IMR-90 (cell line): ENCODE results near the gene DMXL2. TPM values are rescaled to one million over a fixed set of nuclear protein-coding genes. Genes with fewer than 3 reads are reported as not detected.
"Not testable (repeated sequence)": the region's sequence is repeated elsewhere in the genome, so short reads cannot be mapped to it uniquely, and the experiment has no call there.

ENCODE experiments used
- ATAC-seq: fragments of 200-7000 bp; cut with Tn5 transposase; 2 replicates; pipeline ENCODE4 v1.9.1; 2020; ENCODE audit warnings: low read depth, mild to moderate bottlenecking, moderate library complexity
- BruUV-seq: library from RNA; stranded (reverse); fragments of 400-500 nt; replicated peaks from 2 replicates; lab custom pipeline; 2021; lab: Mats Ljungman, UMichigan
- CTCF ChIA-PET: fragments of 300-600 bp; formaldehyde crosslinking; extraction: SDS; loops from one replicate; lab custom pipeline; 2021; ENCODE audit warnings: antibody characterized with exemption; lab: Yijun Ruan, JAX
- POLR2A ChIA-PET: fragments of 300-600 bp; sonication (Branson Sonifier 250); formaldehyde crosslinking; loops from one replicate; lab custom pipeline; 2022; ENCODE audit warnings: antibody characterized with exemption; ENCODE audit not compliant: unreplicated experiment; lab: Charles Lee
- DNase-seq: peaks from one replicate; pipeline ENCODE4 v3.0.0; 2013
- H2AFZ ChIP-seq: replicated peaks from 2 replicates; pipeline ENCODE3; 2013; ENCODE audit warnings: low read length, mild to moderate bottlenecking; ENCODE audit not compliant: poor library complexity
- H2AK5ac ChIP-seq: 2 replicates; pipeline ENCODE4 v1.6.1; 2013; ENCODE audit warnings: low read depth, low read length, inconsistent platforms
- H2AK9ac ChIP-seq: replicated peaks from 2 replicates; pipeline ENCODE3; 2013; ENCODE audit warnings: mild to moderate bottlenecking, low read depth, low read length, moderate library complexity; ENCODE audit not compliant: poor library complexity
- H2BK120ac ChIP-seq: 2 replicates; pipeline ENCODE4 v1.6.1; 2013; ENCODE audit warnings: low read depth, low read length, inconsistent platforms
- H2BK15ac ChIP-seq: 3 replicates; pipeline ENCODE4 v1.6.1; 2013; ENCODE audit warnings: low read depth, low read length, inconsistent platforms
- H2BK20ac ChIP-seq: 2 replicates; pipeline ENCODE4 v1.6.1; 2013; ENCODE audit warnings: low read depth, mild to moderate bottlenecking, inconsistent platforms, low read length, moderate library complexity
- H2BK5ac ChIP-seq: 2 replicates; pipeline ENCODE4 v1.6.1; 2013; ENCODE audit warnings: mild to moderate bottlenecking, low read depth, low read length, inconsistent platforms; ENCODE audit not compliant: poor library complexity, severe bottlenecking
- H3K14ac ChIP-seq: replicated peaks from 2 replicates; pipeline ENCODE4 v1.6.1; 2013; ENCODE audit warnings: low read depth, low read length, inconsistent platforms
- H3K18ac ChIP-seq: 2 replicates; pipeline ENCODE4 v1.6.1; 2013; ENCODE audit warnings: low read depth, low read length, control low read depth
- H3K23ac ChIP-seq: 2 replicates; pipeline ENCODE4 v1.6.1; 2013; ENCODE audit warnings: low read depth, low read length, inconsistent platforms
- H3K27ac ChIP-seq: 2 replicates; pipeline ENCODE4 v1.5.1; 2013; ENCODE audit warnings: mild to moderate bottlenecking, control low read depth, low read length; ENCODE audit not compliant: insufficient read depth
- H3K27me3 ChIP-seq: 2 replicates; pipeline ENCODE4 v1.6.1; 2013; ENCODE audit warnings: low read length; ENCODE audit not compliant: control insufficient read depth, insufficient read depth
- H3K36me3 ChIP-seq: 2 replicates; pipeline ENCODE4 v1.6.1; 2013; ENCODE audit warnings: low read length, mixed read lengths; ENCODE audit not compliant: control insufficient read depth, insufficient read depth
- H3K4ac ChIP-seq: 2 replicates; pipeline ENCODE4 v1.6.1; 2013; ENCODE audit warnings: low read depth, low read length, inconsistent platforms
- H3K4me1 ChIP-seq: 2 replicates; pipeline ENCODE4 v1.6.1; 2013; ENCODE audit warnings: low read length, mixed read lengths; ENCODE audit not compliant: control insufficient read depth, insufficient read depth
- H3K4me2 ChIP-seq: 2 replicates; pipeline ENCODE4 v1.6.1; 2013; ENCODE audit warnings: low read depth, mild to moderate bottlenecking, control low read depth, low read length, moderate library complexity
- H3K4me3 ChIP-seq: 2 replicates; pipeline ENCODE4 v1.5.1; 2013; ENCODE audit warnings: low read depth, mild to moderate bottlenecking, control low read depth, low read length, moderate library complexity; ENCODE audit not compliant: insufficient read depth
- H3K56ac ChIP-seq: 2 replicates; pipeline ENCODE4 v1.6.1; 2013; ENCODE audit warnings: low read length, inconsistent platforms; ENCODE audit not compliant: insufficient read depth; ENCODE audit errors: extremely low read depth
- H3K79me1 ChIP-seq, 2 experiments: 2 replicates each; pipeline ENCODE4 v1.6.1; 2013; ENCODE audit warnings: low read length in 2 of 2, inconsistent platforms in 1 of 2, low read depth in 1 of 2
- H3K9ac ChIP-seq: 2 replicates; pipeline ENCODE4 v1.6.1; 2013; ENCODE audit warnings: low read depth, low read length, control low read depth
- H3K9me1 ChIP-seq: 2 replicates; pipeline ENCODE4 v1.6.1; 2013; ENCODE audit warnings: low read length, inconsistent platforms; ENCODE audit not compliant: insufficient read depth
- H3K9me3 ChIP-seq: 2 replicates; pipeline ENCODE4 v1.6.1; 2013; ENCODE audit warnings: low read length; ENCODE audit not compliant: control insufficient read depth, insufficient read depth
- H4K20me1 ChIP-seq: 2 replicates; pipeline ENCODE4 v1.6.1; 2013; ENCODE audit warnings: low read length, inconsistent platforms; ENCODE audit not compliant: insufficient read depth
- H4K5ac ChIP-seq: 2 replicates; pipeline ENCODE4 v1.6.1; 2013; ENCODE audit warnings: mild to moderate bottlenecking, low read depth, low read length, control low read depth
- H4K8ac ChIP-seq, 2 experiments: 2 replicates each; pipeline ENCODE4 v1.6.1; 2013; ENCODE audit warnings: low read depth in 2 of 2, low read length in 2 of 2, control low read depth in 1 of 2, inconsistent platforms in 1 of 2
- H4K91ac ChIP-seq: 2 replicates; pipeline ENCODE4 v1.6.1; 2013; ENCODE audit warnings: low read depth, low read length, inconsistent platforms; ENCODE audit not compliant: insufficient read depth
- POLR2A ChIP-seq: IDR thresholded peaks from 2 replicates; pipeline ENCODE4 v1.6.1; 2012; ENCODE audit warnings: mild to moderate bottlenecking, low read depth, low read length
- WGBS, 2 experiments: methylation state at CpG; one replicate each; pipeline versions ENCODE4 v1.1.5 to v1.1.7; 2013; ENCODE audit warnings: missing lambda C conversion rate in 2 of 2; ENCODE audit not compliant: insufficient read length in 1 of 2; ENCODE audit errors: extremely low coverage in 2 of 2; 5-methylcytosine and 5-hydroxymethylcytosine counted together
- dilution Hi-C: fragments of 300-500 bp; cut with HindIII; formaldehyde crosslinking; loops from one replicate; pipeline ENCODE4 v1.14.3; 2018; ENCODE audit warnings: low sequenced_read_pairs; ENCODE audit not compliant: unreplicated experiment
- in situ Hi-C: fragments of 300-500 bp; cut with MboI; formaldehyde crosslinking; loops from 3 replicates; pipeline ENCODE4 v1.14.3; 2019; ENCODE audit warnings: low sequenced_read_pairs, inconsistent platforms, mixed read lengths
- intact Hi-C: fragments of 100-400 bp; cut with micrococcal nuclease; formaldehyde crosslinking; loops from 2 replicates; pipeline ENCODE4 v1.10.0; 2022
- polyA plus RNA-seq, 3 experiments: library from polyadenylated mRNA; depleted of rRNA; stranded (reverse); fragments of >200 nt; gene quantifications; 2 replicates each; pipeline ENCODE4 v1.2.3, GENCODE V29; 2012; ENCODE audit warnings: low replicate concordance in 1 of 3
- total RNA-seq: library from RNA; depleted of rRNA; stranded (reverse); fragments of >200 nt; gene quantifications from 2 replicates; pipeline ENCODE4 v1.2.3, GENCODE V29; 2012

DMXL2 gene
- total and polyA plus RNA-seq, 2 of the 4 experiments (the other 2 are of a cell fraction): 9.7 to 21.9 TPM

GRCh38 chr15:51447855-51448621 lies 174.5 kb downstream of the DMXL2 start (continued):
- no peak for TF ChIP-seq POLR2A

- DNase-seq, H3K36me3 ChIP-seq, dilution Hi-C loops, H3K56ac ChIP-seq, intact Hi-C loops, H3K4me3 ChIP-seq, in situ Hi-C loops, H2BK120ac ChIP-seq, H3K23ac ChIP-seq, BruUV-seq, CTCF ChIA-PET, H2AFZ ChIP-seq, H4K5ac ChIP-seq, H2BK5ac ChIP-seq, H4K8ac ChIP-seq, ATAC-seq, H2AK9ac ChIP-seq, POLR2A ChIA-PET, H2BK20ac ChIP-seq, H3K9me1 ChIP-seq, H3K4ac ChIP-seq, H3K9me3 ChIP-seq, H3K14ac ChIP-seq, H4K91ac ChIP-seq, H4K20me1 ChIP-seq, H2BK15ac ChIP-seq, H3K27ac ChIP-seq, H3K4me1 ChIP-seq, H3K79me1 ChIP-seq, H3K9ac ChIP-seq, H3K18ac ChIP-seq, H2AK5ac ChIP-seq, H3K27me3 ChIP-seq, H3K4me2 ChIP-seq: not testable (repeated sequence)
- no CpG with 5 or more reads among the region's 5 CpGs for WGBS, 2 experiments
Observed at GRCh38 chr15:51446029-51446744, 176.4 kb downstream of the DMXL2 start.
